Endothelial cell (in vitro differentiated cells): Measurements from ENCODE around the gene COL19A1. TPM values are rescaled to one million over a fixed set of nuclear protein-coding genes. Genes with fewer than 3 reads are reported as not detected.
"Not testable (repeated sequence)": the region's sequence is repeated elsewhere in the genome, so short reads cannot be mapped to it uniquely, and the experiment has no call there.

Experiments
- DNase-seq: peaks from one replicate; pipeline ENCODE4 v3.0.0; 2021; ENCODE audit warnings: low spot score
- H3K27ac Mint-ChIP-seq: one replicate; pipeline ENCODE4 v1.8.0; 2021; ENCODE audit warnings: mixed read lengths, inconsistent platforms; ENCODE audit not compliant: unreplicated experiment
- H3K27me3 Mint-ChIP-seq: one replicate; pipeline ENCODE4 v1.8.0; 2021; ENCODE audit warnings: mild to moderate bottlenecking, moderate library complexity, mixed read lengths, inconsistent platforms; ENCODE audit not compliant: unreplicated experiment
- H3K36me3 Mint-ChIP-seq: one replicate; pipeline ENCODE4 v1.8.0; 2021; ENCODE audit warnings: mild to moderate bottlenecking, low read depth, mixed read lengths, inconsistent platforms; ENCODE audit not compliant: unreplicated experiment
- H3K4me1 Mint-ChIP-seq: one replicate; pipeline ENCODE4 v1.8.0; 2021; ENCODE audit warnings: mild to moderate bottlenecking, mixed read lengths, inconsistent platforms; ENCODE audit not compliant: unreplicated experiment
- H3K4me3 Mint-ChIP-seq: one replicate; pipeline ENCODE4 v1.8.0; 2021; ENCODE audit warnings: mild to moderate bottlenecking, mixed read lengths, inconsistent platforms; ENCODE audit not compliant: unreplicated experiment
- H3K9me3 Mint-ChIP-seq: one replicate; pipeline ENCODE4 v1.8.0; 2021; ENCODE audit warnings: mixed read lengths, inconsistent platforms; ENCODE audit not compliant: unreplicated experiment
- CTCF ChIP-seq: fragments of 200-600 bp; sonication (generic); IDR thresholded peaks from one replicate; pipeline ENCODE4 v1.5.0; 2021; ENCODE audit warnings: antibody characterized with exemption; ENCODE audit not compliant: unreplicated experiment
- total RNA-seq: library from RNA; stranded (reverse); fragmentation: NEBNext Ultra II Directional; extraction: Animal tissue kit (Norgen Biotek cat#: 25700); gene quantifications from one replicate; pipeline ENCODE4 v1.2.1, GENCODE V29; 2021; ENCODE audit not compliant: unreplicated experiment

The COL19A1 gene
- total RNA-seq, 1 donor from 2014 or later, result 0.33 TPM

DNA sequence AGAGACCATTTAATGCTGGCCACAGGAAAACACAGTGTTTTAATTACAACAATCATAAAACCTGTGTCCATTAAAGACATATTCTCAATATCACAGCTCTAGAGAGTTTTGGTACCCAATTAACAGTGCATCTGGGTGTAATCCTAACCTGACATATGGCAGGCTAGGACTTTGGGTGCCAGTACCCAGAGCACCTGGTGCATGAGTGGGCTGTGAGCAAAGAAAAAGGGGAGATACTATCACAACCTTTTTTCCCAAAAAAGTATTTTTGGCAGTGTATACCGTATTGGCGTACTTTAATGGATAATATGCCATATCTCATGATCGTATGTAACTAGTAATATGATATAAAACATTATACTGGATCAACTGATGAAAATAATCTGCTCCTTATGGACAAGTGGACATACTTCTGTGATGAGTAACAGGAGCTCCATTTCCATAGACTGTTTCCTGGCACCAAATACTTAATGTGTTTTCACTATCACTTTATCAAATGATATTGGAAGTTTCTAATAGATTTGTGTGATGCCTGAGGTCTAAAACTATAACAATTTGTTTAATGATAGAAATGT lies 91.7 kb downstream of the COL19A1 start:
- H3K4me1 Mint-ChIP-seq, result no peaks in the 10 kb centered on the region
- no peak overlapping the region for H3K4me3 Mint-ChIP-seq
- H3K27me3 Mint-ChIP-seq, result peaks cover under 1% of the 10 kb centered on the region
- no peak overlapping the region for H3K27ac Mint-ChIP-seq
- no peaks in the 10 kb centered on the region for H3K36me3 Mint-ChIP-seq
- no peak for DNase-seq
- H3K9me3 Mint-ChIP-seq, result no peaks in the 10 kb centered on the region
- TF ChIP-seq CTCF, result no peak

DNA sequence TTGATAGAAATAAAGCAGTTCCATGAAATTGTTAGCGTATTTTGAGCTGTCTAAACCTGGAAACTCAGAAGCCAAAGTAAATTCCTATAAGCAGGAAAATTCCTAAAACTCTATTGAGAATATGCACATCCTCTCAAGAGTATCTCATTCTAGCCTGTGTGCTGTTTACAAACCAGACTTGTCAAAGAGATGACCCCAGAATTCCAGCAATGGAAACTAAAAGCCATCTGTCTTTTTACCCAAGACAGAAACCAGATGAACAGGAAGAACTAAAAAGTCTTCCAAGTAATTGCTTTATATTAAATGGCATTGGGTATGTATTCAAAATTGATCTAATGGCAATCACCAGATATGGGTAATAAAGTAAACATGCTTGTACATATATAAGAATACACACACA lies 92.6 kb downstream of the COL19A1 start:
- no peak for DNase-seq
- no peaks in the 10 kb centered on the region for H3K9me3 Mint-ChIP-seq
- no peak overlapping the region for H3K27ac Mint-ChIP-seq
- peaks cover 4% of the 10 kb centered on the region for H3K27me3 Mint-ChIP-seq
- H3K4me1 Mint-ChIP-seq, result no peaks in the 10 kb centered on the region
- no peaks in the 10 kb centered on the region for H3K36me3 Mint-ChIP-seq
- TF ChIP-seq CTCF, result no peak
- no peak overlapping the region for H3K4me3 Mint-ChIP-seq

DNA sequence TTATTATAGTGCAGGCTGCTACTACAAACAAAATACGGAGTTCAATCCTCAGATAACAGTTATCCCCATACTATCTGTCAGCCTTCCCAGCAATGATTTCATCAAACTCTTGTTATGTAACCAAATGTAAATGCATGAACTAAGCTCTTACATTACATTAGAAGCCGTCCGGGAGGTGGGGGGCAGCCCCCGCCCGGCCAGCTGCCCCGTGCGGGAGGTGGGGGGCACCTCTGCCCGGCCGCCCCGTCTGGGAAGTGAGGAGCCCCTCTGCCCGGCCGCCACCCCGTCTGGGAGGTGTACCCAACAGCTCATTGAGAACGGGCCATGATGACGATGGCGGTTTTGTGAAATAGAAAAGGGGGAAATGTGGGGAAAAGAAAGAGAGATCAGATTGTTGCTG lies 99.6 kb downstream of the COL19A1 start:
- DNase-seq, result not testable (repeated sequence)

GRCh38 chr6:69973138-69973537 lies 106.8 kb downstream of the COL19A1 start:
- H3K27ac Mint-ChIP-seq, result no peak overlapping the region
- H3K27me3 Mint-ChIP-seq, result no peaks in the 10 kb centered on the region
- no peak overlapping the region for H3K4me3 Mint-ChIP-seq
- no peak for TF ChIP-seq CTCF
- peaks cover 2% of the 10 kb centered on the region for H3K4me1 Mint-ChIP-seq
- no peaks in the 10 kb centered on the region for H3K36me3 Mint-ChIP-seq
- no peak for DNase-seq
- no peaks in the 10 kb centered on the region for H3K9me3 Mint-ChIP-seq

More for the DNA sequence above, 99.6 kb downstream of the COL19A1 start:
- H3K9me3 Mint-ChIP-seq, H3K27me3 Mint-ChIP-seq, H3K27ac Mint-ChIP-seq, H3K36me3 Mint-ChIP-seq, H3K4me3 Mint-ChIP-seq, H3K4me1 Mint-ChIP-seq: not testable (repeated sequence)

DNA sequence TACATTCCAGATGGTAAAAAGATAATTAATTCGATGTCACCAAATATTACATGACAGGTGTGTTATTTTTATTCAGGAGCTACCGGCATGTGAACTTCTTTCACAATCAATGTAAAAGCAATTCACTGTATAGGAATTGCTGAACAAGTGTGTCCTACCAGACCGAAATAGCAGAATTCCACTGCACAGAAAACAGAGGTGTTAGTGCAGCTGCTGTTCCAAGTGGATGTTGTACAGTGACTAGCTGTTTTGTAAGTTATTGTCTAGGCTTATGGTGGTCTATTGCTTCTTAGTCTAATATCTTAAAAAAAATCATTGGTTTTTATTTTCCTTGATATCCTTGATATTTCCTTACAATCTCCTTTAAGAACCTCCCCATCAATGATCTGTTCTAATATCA lies 107.4 kb downstream of the COL19A1 start:
- Mint-ChIP-seq H3K4me3 (no peak overlapping the region), H3K27me3 (no peaks in the 10 kb centered on the region), H3K4me1 (peaks cover 2% of the 10 kb centered on the region), H3K9me3 (no peaks in the 10 kb centered on the region), H3K27ac (no peak overlapping the region), H3K36me3 (no peaks in the 10 kb centered on the region)
- no peak for TF ChIP-seq CTCF
- no peak for DNase-seq
